KBM-7 (cell line): ENCODE measurements around the gene KLF16.
A peak's percentile ranks its signal among the peaks of the same experiment; 100 is the strongest.

Source experiments
- DNase-seq: peaks from one replicate; pipeline ENCODE4 v3.0.0-alpha.2; 2015
- in situ Hi-C: fragments of 300-500 bp; cut with MboI; formaldehyde crosslinking; loops from 2 replicates; pipeline ENCODE4 v1.14.3; 2020; ENCODE audit warnings: low sequenced_read_pairs, low pct_unique_long_range_greater_than_20kb, mixed read lengths

The KLF16 gene

GRCh38 chr19:1873524-1874473 is 10.4 kb upstream of the KLF16 start:
- DNase-seq, result peak; percentile 80
- in situ Hi-C loops, result no loop called here

DNA sequence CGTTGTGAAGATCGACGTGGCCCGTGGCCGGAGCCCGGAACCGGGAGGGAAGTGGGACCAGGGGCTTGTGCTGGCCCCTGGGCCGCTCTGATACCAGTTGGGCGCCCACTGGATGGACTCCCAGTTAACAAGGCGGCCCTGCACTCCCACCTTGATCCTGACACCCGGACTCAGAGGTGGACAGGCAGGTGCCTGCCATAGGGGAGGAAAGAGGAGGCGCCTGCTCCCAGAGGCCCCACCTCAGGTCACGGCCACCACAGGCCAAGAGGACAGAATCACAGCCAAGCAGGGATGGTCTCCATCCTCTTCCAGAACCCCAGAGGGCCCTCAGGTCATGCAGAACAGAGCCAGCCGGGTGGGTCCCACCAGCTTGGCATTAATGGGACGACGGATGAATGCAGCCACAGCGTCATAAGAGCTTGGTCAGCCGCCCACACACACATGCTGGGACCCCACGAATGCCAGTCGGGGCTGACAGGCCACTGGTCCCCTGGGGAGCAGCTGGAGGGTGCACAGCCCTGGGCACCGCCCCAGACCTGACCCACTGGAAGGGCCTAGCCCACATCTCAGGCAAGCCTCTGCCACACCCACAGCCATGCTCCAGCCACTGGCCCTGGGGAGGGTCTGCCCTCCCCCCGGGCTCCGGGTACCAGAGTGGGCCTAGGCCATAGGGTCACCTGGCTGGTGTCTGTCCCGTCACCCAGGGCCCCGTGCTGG is 9.6 kb upstream of the KLF16 start:
- in situ Hi-C loops, result no loop called here
- no peak for DNase-seq

DNA sequence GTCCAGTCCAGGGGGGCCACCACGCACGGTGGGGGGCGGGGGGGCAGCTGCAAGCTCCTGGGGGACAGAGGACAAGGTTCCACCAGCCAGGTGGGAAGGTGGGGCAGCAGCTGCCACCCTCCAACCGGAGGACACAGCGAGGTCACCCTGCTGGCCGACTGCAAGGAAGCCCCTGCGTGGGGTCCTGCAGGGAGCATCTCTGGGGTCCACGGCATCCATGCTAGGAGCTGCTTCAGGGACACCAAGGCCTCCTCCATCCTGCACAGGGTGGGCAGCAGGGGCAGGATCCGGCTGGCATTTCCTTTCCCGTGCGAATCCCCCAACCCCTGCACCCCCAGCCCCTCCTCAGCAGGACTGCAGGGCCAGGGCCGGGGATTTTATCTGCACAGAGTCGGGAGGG is 8.3 kb upstream of the KLF16 start:
- DNase-seq, result no peak
- in situ Hi-C loops, result no loop called here

DNA sequence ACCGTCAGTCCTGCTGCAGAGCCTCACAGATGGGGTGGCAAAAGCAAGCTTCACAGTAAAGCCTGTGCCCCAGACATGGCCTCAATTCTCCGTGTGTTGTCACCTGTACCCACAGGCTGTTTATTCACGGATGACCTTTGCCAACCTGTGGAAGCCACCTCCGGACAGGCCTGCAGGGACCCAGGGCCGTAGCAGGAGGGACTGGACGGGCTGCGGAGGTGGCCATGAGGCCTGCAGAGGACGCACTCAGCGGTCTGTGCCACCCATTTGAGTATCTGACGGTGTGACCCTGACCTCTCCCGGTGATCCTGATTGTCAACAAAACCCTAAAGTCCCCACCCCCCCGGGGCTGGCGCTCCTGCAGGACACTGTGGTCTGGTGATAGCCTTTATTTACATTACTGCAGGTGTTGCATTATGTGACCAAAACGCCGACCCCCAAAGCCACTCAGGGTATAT is 7.8 kb upstream of the KLF16 start:
- in situ Hi-C loops, result no loop called here

DNA sequence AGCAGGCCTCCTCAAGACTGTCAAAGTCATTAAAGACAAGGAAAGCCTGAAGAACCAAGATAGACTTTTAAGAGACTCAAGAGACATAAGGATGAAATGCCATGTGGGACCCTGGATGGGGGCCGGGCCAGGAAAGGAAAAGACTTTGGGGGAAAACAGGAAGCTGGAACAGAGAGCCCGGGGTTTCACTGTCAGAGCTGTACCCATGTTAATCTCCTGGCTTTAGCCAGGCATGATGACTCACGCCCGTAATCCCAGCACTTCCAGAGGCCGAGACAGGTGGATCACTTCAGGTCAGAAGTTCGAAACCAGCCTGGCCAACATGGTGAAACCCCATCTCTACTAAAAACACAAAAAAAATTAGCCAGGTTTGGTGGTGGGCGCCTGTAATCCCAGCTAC is 5.6 kb upstream of the KLF16 start:
- no peak for DNase-seq
- in situ Hi-C loops, result no loop called here

More for the DNA sequence above, 7.8 kb upstream of the KLF16 start:
- no peak for DNase-seq

GRCh38 chr19:1867349-1867724 is 4.0 kb upstream of the KLF16 start:
- DNase-seq, result no peak
- in situ Hi-C loops, result no loop called here

DNA sequence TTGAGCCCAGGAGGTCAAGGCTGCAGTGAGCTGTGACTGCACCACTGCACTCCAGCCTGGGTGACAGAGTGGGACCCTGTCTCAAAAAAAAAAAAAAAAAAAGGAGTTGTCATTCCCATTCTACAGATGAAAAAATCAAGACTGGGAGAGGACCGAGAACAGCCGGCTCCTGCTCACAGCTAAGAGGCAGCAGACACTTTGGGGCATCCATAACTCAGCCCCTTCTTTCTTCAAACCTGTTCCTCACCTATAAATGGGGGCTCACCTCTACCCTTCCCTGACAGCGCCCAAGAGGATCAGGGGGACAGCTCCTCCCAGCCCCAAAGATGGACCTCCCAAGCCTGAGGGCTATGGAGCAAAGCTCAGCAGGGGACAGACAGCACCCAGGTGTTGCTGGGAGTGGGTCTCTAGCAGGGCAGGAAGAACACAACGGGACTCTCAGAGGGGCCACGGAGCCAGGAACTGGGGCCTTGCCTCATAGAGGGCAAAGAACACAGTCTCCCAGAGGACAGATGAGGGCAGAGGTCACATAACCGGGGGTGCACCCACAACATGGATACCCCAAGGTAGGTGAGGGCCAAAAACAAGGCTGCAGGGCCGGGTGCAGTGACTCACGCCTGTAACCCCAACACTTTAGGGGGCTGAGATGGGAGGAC is 3.4 kb upstream of the KLF16 start:
- DNase-seq, result no peak
- in situ Hi-C loops, result no loop called here

GRCh38 chr19:1865172-1866010 is 2.0 kb upstream of the KLF16 start:
- no peak for DNase-seq
- in situ Hi-C loops, result no loop called here

- DNase-seq, result peak; percentile 79
- in situ Hi-C loops, result no loop called here
Measured at GRCh38 chr19:1864480-1865171, 1.2 kb upstream of the KLF16 start.

DNA sequence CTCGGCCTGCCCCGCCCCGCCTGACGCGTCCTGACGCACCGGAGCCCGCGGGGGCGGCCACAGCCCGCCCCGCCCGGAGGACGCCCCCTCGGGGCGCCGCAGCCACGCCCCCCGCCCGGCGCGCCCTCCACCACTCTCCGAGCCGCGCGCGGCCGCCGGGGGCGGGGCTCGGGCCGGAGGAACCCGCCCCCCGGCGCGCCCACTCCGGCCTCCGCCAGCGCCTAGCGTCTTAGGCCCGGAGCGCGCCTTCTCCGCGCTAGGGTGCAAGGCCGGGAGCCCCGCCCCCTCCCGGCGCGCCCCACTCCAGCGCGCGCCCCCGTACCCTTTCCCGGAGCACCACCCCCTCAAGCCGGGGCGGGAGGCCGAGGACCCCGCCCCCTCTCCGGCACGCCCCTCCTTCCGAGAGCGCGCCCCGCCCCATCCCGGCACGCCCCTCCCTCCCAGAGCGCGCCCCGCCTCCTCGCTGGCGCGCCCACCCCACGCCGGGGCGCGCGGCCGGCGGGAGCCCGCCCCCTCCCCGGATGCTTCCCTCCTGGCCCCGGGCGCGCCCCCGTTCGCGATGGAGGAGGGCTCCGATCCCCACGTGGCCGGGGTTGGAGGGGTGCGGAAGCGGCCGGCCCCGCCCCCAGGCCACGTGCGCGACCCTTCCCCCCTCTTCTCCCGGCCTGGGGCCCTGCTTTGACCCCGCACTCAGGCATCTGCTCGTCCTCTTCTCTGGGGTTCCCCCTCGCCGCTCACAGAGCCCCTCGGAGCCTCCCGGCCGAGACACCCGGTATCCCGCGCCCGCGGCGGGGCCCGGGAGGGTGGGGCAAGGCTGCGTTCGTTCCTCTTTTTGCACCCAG is 480 bp upstream of the KLF16 start:
- peak; percentile 87 for DNase-seq
- in situ Hi-C loops, result no loop called here

- in situ Hi-C loops, result no loop called here
- DNase-seq, result peak; percentile 78
Measured at GRCh38 chr19:1862424-1863327, 703 bp downstream of the KLF16 start.

GRCh38 chr19:1862068-1862423 is 1.3 kb downstream of the KLF16 start:
- in situ Hi-C loops, result no loop called here
- no peak for DNase-seq

- in situ Hi-C loops, result no loop called here
Measured at GRCh38 chr19:1861599-1862031, 1.8 kb downstream of the KLF16 start.

DNA sequence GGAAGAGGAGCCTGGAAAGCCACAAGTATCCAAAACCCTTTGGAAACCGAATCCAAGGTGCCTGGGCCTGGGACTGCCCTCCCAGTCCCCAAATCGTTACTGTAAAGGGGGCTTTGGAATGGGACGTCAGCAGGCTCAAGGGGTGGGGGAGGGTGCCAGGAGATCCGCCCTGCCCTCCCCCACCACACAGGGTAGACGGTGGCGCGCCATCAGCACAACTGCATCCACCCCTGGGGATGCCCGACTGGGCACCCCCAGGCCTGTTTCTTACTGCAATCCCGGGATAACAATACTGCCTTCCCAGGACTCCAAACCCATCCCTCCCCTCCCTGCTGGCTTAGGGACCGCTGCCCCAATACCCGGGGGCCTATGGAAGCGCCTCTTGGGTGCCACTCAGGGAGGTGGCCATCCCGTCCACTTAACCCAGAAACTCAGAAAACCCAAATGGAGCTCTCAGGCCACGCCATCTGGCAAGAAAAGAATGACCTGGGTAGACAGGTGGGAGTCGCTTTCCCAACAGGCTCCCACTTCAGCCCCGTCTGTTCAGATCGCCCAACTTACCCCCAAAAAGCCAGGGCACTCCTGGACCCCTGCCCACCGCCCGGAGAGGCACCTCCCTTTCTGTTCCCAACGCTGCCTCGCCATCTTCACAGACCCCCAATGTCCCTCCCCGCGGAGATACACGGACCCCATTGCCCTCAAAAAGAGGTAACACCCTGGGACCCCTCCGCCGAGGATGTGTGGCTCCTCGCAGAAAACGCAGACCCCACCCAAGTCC is 2.4 kb downstream of the KLF16 start:
- DNase-seq, result no peak
- in situ Hi-C loops, result no loop called here

More at GRCh38 chr19:1861599-1862031, 1.8 kb downstream of the KLF16 start:
- DNase-seq, result no peak

- peak; percentile 79 for DNase-seq
- in situ Hi-C loops, result no loop called here
Measured at GRCh38 chr19:1860042-1860775, 3.2 kb downstream of the KLF16 start.
